ENCODE results near the gene CYBA. TPM values are rescaled to one million over a fixed set of nuclear protein-coding genes. Genes with fewer than 3 reads are reported as not detected.

The CYBA gene
- total and polyA plus RNA-seq, 2 of the 4 experiments (the other 2 are of a cell fraction): 65.6 to 169 TPM

- peaks cover 33% of the 10 kb centered on the region for H3K4me1 ChIP-seq (ENCODE audit: control insufficient read depth, insufficient read depth, low read length)
- 0 out of 2 replicates have a peak overlapping the region, but pooled peaks have one; percentile 13 for H2BK120ac ChIP-seq (ENCODE audit: low read depth, low read length)
- no peak overlapping the region for H3K23ac ChIP-seq (ENCODE audit: low read depth, low read length)
- H4K91ac ChIP-seq (ENCODE audit: insufficient read depth, low read depth, low read length): no peak overlapping the region
- no peak for ATAC-seq (ENCODE audit: low read depth)
- no peak overlapping the region for H3K18ac ChIP-seq (ENCODE audit: low read depth, low read length)
- 0 out of 2 replicates have a peak overlapping the region, but pooled peaks have one; percentile 21 for H2AK5ac ChIP-seq (ENCODE audit: low read depth, low read length)
- no peak overlapping the region for H4K5ac ChIP-seq (ENCODE audit: low read depth, low read length)
- POLR2A ChIA-PET (ENCODE audit: unreplicated experiment): no interaction called here
- BruUV-seq (replicated peaks): no TSS peak
- no peak overlapping the region for H2AFZ ChIP-seq (replicated peaks; ENCODE audit: low read length, poor library complexity)
- H3K14ac ChIP-seq (replicated peaks; ENCODE audit: low read depth, low read length): no peak overlapping the region
- 92% methylated on average over 7 of the region's 13 CpGs; no CpG with 5 or more reads in 1 of the 2 experiments for WGBS, 2 experiments (ENCODE audit: extremely low coverage in 2 of 2, insufficient read length in 1 of 2)
- no peak overlapping the region for H3K4me2 ChIP-seq (ENCODE audit: low read depth, low read length)
- dilution Hi-C loops (cut with HindIII; ENCODE audit: low sequenced_read_pairs, unreplicated experiment): no loop called here
- no peak for TF ChIP-seq NFE2L2 (IDR thresholded peaks at IDR 0.05; ENCODE audit: low read depth, low read length)
- TF ChIP-seq, protein P1, sequence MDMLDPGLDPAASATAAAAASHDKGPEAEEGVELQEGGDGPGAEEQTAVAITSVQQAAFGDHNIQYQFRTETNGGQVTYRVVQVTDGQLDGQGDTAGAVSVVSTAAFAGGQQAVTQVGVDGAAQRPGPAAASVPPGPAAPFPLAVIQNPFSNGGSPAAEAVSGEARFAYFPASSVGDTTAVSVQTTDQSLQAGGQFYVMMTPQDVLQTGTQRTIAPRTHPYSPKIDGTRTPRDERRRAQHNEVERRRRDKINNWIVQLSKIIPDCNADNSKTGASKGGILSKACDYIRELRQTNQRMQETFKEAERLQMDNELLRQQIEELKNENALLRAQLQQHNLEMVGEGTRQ (IDR thresholded peaks at IDR 0.05; ENCODE audit: low read depth, low read length): no peak
- TF ChIP-seq MAZ (IDR thresholded peaks at IDR 0.05; ENCODE audit: borderline replicate concordance, low read depth, low read length): no peak
- TF ChIP-seq CHD1 (IDR thresholded peaks at IDR 0.05; ENCODE audit: low read depth, low read length): no peak
- TF ChIP-seq RCOR1 (IDR thresholded peaks at IDR 0.05; ENCODE audit: insufficient replicate concordance, low read length): no peak
- TF ChIP-seq ELK1 (IDR thresholded peaks at IDR 0.05; ENCODE audit: borderline replicate concordance, low read depth, low read length): no peak
- TF ChIP-seq, protein P2, sequence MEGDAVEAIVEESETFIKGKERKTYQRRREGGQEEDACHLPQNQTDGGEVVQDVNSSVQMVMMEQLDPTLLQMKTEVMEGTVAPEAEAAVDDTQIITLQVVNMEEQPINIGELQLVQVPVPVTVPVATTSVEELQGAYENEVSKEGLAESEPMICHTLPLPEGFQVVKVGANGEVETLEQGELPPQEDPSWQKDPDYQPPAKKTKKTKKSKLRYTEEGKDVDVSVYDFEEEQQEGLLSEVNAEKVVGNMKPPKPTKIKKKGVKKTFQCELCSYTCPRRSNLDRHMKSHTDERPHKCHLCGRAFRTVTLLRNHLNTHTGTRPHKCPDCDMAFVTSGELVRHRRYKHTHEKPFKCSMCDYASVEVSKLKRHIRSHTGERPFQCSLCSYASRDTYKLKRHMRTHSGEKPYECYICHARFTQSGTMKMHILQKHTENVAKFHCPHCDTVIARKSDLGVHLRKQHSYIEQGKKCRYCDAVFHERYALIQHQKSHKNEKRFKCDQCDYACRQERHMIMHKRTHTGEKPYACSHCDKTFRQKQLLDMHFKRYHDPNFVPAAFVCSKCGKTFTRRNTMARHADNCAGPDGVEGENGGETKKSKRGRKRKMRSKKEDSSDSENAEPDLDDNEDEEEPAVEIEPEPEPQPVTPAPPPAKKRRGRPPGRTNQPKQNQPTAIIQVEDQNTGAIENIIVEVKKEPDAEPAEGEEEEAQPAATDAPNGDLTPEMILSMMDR (conservative IDR thresholded peaks at IDR 0.05; ENCODE audit: low read depth, low read length): no peak
- TF ChIP-seq POLR2A (IDR thresholded peaks at IDR 0.05; ENCODE audit: low read depth, low read length): no peak
- no peak for TF ChIP-seq MAFK (IDR thresholded peaks at IDR 0.05; ENCODE audit: low read depth, low read length)
- TF ChIP-seq SMC3 (IDR thresholded peaks at IDR 0.05; ENCODE audit: low read depth, low read length): no peak
- TF ChIP-seq FOS (IDR thresholded peaks at IDR 0.05; ENCODE audit: low read depth, low read length): no peak
- DNase-seq: no peak
- H3K9me1 ChIP-seq (ENCODE audit: insufficient read depth, low read length): peaks cover 33% of the 10 kb centered on the region
- intact Hi-C loops (cut with micrococcal nuclease): no loop called here
- H3K9ac ChIP-seq (ENCODE audit: low read depth, low read length): no peak overlapping the region
- no peak overlapping the region for H2BK5ac ChIP-seq (ENCODE audit: low read depth, low read length, poor library complexity, severe bottlenecking)
- 0 out of 3 replicates have a peak overlapping the region, but pooled peaks have one; percentile 10 for H2BK15ac ChIP-seq (ENCODE audit: low read depth, low read length)
- H3K36me3 ChIP-seq (ENCODE audit: control insufficient read depth, insufficient read depth, low read length): peaks cover 16% of the 10 kb centered on the region
- peaks cover 5 to 80% of the 10 kb centered on the region in 2 experiments; a peak in 3 of 4 replicates for H3K79me1 ChIP-seq (ENCODE audit: low read depth in 1 of 2, low read length in 2 of 2)
- no peak overlapping the region for H4K8ac ChIP-seq (ENCODE audit: low read depth in 2 of 2, low read length in 2 of 2)
- no peaks in the 10 kb centered on the region for H3K27me3 ChIP-seq (ENCODE audit: control insufficient read depth, insufficient read depth, low read length)
- no peaks in the 10 kb centered on the region for H3K9me3 ChIP-seq (ENCODE audit: control insufficient read depth, insufficient read depth, low read length)
- H3K27ac ChIP-seq (ENCODE audit: insufficient read depth, low read length): no peak overlapping the region
- CTCF ChIA-PET: no interaction called here
- no peak overlapping the region for H2BK20ac ChIP-seq (ENCODE audit: low read depth, low read length)
- in situ Hi-C loops (cut with MboI; ENCODE audit: low sequenced_read_pairs): no loop called here
- H4K20me1 ChIP-seq (ENCODE audit: insufficient read depth, low read length): peaks cover 90% of the 10 kb centered on the region
- H3K4ac ChIP-seq (ENCODE audit: low read depth, low read length): no peak overlapping the region
- no peak overlapping the region for H2AK9ac ChIP-seq (replicated peaks; ENCODE audit: low read depth, low read length, poor library complexity)
- H3K56ac ChIP-seq (ENCODE audit: extremely low read depth, insufficient read depth, low read length): no peak overlapping the region
- H3K4me3 ChIP-seq (ENCODE audit: insufficient read depth, low read depth, low read length): no peak overlapping the region
These were observed 34.5 kb downstream of the CYBA start for GRCh38 chr16:88616320-88616719.

All from IMR-90 (cell line).